Breast epithelium (tissue), 4 donors: ENCODE measurements around the gene FOXN3. TPM values are rescaled to one million over a fixed set of nuclear protein-coding genes. Genes with fewer than 3 reads are reported as not detected.

Experiments used
- DNase-seq, 2 donors: peaks; one replicate each; pipeline ENCODE4 v3.0.0-alpha.2; 2019; ENCODE audit warnings: low spot score in 2 of 2
- H3K27ac ChIP-seq, 2 donors: fragments of 200-600 bp; sonication (generic) in 1 of 2; one replicate each; pipeline ENCODE4 v1.5.1; 2016 to 2019; ENCODE audit warnings: mild to moderate bottlenecking in 1 of 2
- H3K27me3 ChIP-seq, 2 donors: fragments of 200-600 bp; sonication (generic) in 1 of 2; one replicate each; pipeline versions ENCODE4 v1.5.1 to v1.6.0; 2017 to 2019; ENCODE audit warnings: control low read depth in 1 of 2, mild to moderate bottlenecking in 1 of 2
- H3K36me3 ChIP-seq: fragments of 200-600 bp; one replicate; pipeline ENCODE4 v1.5.1; 2019
- H3K4me1 ChIP-seq, 2 donors: fragments of 200-600 bp; sonication (generic); one replicate each; pipeline ENCODE4 v1.5.1; 2016 to 2019; ENCODE audit warnings: control low read depth in 1 of 2
- H3K4me3 ChIP-seq, 3 donors: fragments of 200-600 bp; sonication (generic); 1 replicate in 2 of 3; 2 replicates in 1 of 3; pipeline ENCODE4 v1.5.1; 2016 to 2019; ENCODE audit warnings: mild to moderate bottlenecking in 3 of 3, moderate library complexity in 2 of 3
- H3K9me3 ChIP-seq, 2 donors: fragments of 200-600 bp; sonication (generic) in 1 of 2; one replicate each; pipeline ENCODE4 v1.5.1; 2016 to 2019; ENCODE audit warnings: control low read depth in 1 of 2
- CTCF ChIP-seq, 3 donors: fragments of 450-650 bp; IDR thresholded peaks; one replicate each; pipeline ENCODE4 v1.5.1; 2016 to 2017; ENCODE audit warnings: antibody characterized with exemption in 3 of 3, mild to moderate bottlenecking in 3 of 3, moderate library complexity in 3 of 3
- POLR2A ChIP-seq: fragments of 450-650 bp; IDR thresholded peaks from one replicate; pipeline ENCODE4 v1.6.1; 2016; ENCODE audit warnings: antibody characterized with exemption, mild to moderate bottlenecking, moderate library complexity
- POLR2AphosphoS5 ChIP-seq, 3 donors: sonication (generic); formaldehyde crosslinking; IDR thresholded peaks; one replicate each; pipeline ENCODE4 v1.6.1; 2017; ENCODE audit warnings: antibody characterized with exemption in 3 of 3
- intact Hi-C: fragments of 100-400 bp; cut with DNase I; formaldehyde crosslinking; loops from one replicate; pipeline ENCODE4 v1.15.1; 2023; ENCODE audit warnings: low total_unique reads
- total RNA-seq, 3 donors: library from RNA; depleted of rRNA; stranded (reverse); fragments of >200 nt; gene quantifications; one replicate each; pipeline ENCODE4 v1.1.0, GENCODE V29; 2016

The FOXN3 gene
- total RNA-seq, 3 donors from 2014 or later: 70.7 to 180 (median 80.3) TPM

- DNase-seq: no peak
- Histone ChIP-seq H3K9me3 (no peaks in the 10 kb centered on the region), H3K27me3 (no peaks in the 10 kb centered on the region), H3K4me1 (no peaks in the 10 kb centered on the region), H3K4me3 (no peak overlapping the region), H3K27ac (no peak overlapping the region), H3K36me3 (no peaks in the 10 kb centered on the region)
- TF ChIP-seq POLR2A (no peak), POLR2AphosphoS5 (IDR thresholded peaks at IDR 0.05) (no peak), CTCF (IDR thresholded peaks at IDR 0.05) (no peak)
- intact Hi-C loops: no loop called here
Observed at GRCh38 chr14:89265234-89265633, 151.8 kb downstream of the FOXN3 start.

GRCh38 chr14:89264196-89264800 lies 152.7 kb downstream of the FOXN3 start:
- TF ChIP-seq POLR2AphosphoS5 (IDR thresholded peaks at IDR 0.05): no peak
- no peak for TF ChIP-seq CTCF (IDR thresholded peaks at IDR 0.05)
- TF ChIP-seq POLR2A: no peak
- DNase-seq: no peak
- Histone ChIP-seq H3K36me3 (no peaks in the 10 kb centered on the region), H3K4me1 (no peaks in the 10 kb centered on the region), H3K27ac (no peak overlapping the region), H3K27me3 (no peaks in the 10 kb centered on the region), H3K9me3 (no peaks in the 10 kb centered on the region), H3K4me3 (no peak overlapping the region)
- intact Hi-C loops: no loop called here

GRCh38 chr14:89262041-89262440 lies 155.0 kb downstream of the FOXN3 start:
- H3K36me3 ChIP-seq: no peaks in the 10 kb centered on the region
- DNase-seq: no peak
- H3K9me3 ChIP-seq: no peaks in the 10 kb centered on the region
- no peak overlapping the region for H3K4me3 ChIP-seq
- intact Hi-C loops: no loop called here
- no peak overlapping the region for H3K27ac ChIP-seq
- H3K27me3 ChIP-seq: no peaks in the 10 kb centered on the region
- TF ChIP-seq CTCF (IDR thresholded peaks at IDR 0.05): no peak
- no peak for TF ChIP-seq POLR2AphosphoS5 (IDR thresholded peaks at IDR 0.05)
- TF ChIP-seq POLR2A: no peak
- no peaks in the 10 kb centered on the region for H3K4me1 ChIP-seq

GRCh38 chr14:89260898-89261297 lies 156.1 kb downstream of the FOXN3 start:
- H3K4me1 ChIP-seq: no peaks in the 10 kb centered on the region
- intact Hi-C loops: no loop called here
- no peak overlapping the region for H3K27ac ChIP-seq
- no peak overlapping the region for H3K4me3 ChIP-seq
- DNase-seq: no peak
- no peak for TF ChIP-seq POLR2AphosphoS5 (IDR thresholded peaks at IDR 0.05)
- no peak for TF ChIP-seq POLR2A
- no peak for TF ChIP-seq CTCF (IDR thresholded peaks at IDR 0.05)
- H3K27me3 ChIP-seq: no peaks in the 10 kb centered on the region
- H3K9me3 ChIP-seq: no peaks in the 10 kb centered on the region
- no peaks in the 10 kb centered on the region for H3K36me3 ChIP-seq

GRCh38 chr14:89259951-89260609 lies 157.0 kb downstream of the FOXN3 start:
- Histone ChIP-seq H3K9me3 (no peaks in the 10 kb centered on the region), H3K27me3 (no peaks in the 10 kb centered on the region), H3K4me3 (no peak overlapping the region), H3K4me1 (no peaks in the 10 kb centered on the region), H3K36me3 (no peaks in the 10 kb centered on the region), H3K27ac (no peak overlapping the region)
- no peak for TF ChIP-seq POLR2A
- TF ChIP-seq POLR2AphosphoS5 (IDR thresholded peaks at IDR 0.05): no peak
- TF ChIP-seq CTCF (IDR thresholded peaks at IDR 0.05): no peak
- DNase-seq: no peak
- intact Hi-C loops: no loop called here
